ENCODE data around the gene KRT2.
A peak's percentile ranks its signal among the peaks of the same experiment; 100 is the strongest.

Gene KRT2

GRCh38 chr12:52666471-52666870, 14.5 kb upstream of the KRT2 start:
- no peak for DNase-seq (ENCODE audit: low read depth in 2 of 2)

- no peak for DNase-seq (ENCODE audit: low read depth in 2 of 2)
These were observed 11.4 kb upstream of the KRT2 start for GRCh38 chr12:52663420-52663819.

GRCh38 chr12:52662918-52663229, 10.9 kb upstream of the KRT2 start:
- DNase-seq (ENCODE audit: low read depth in 2 of 2) = no peak

GRCh38 chr12:52662093-52662917, 10.3 kb upstream of the KRT2 start:
- DNase-seq (ENCODE audit: low read depth in 2 of 2) = no peak

GRCh38 chr12:52661668-52662067, 9.7 kb upstream of the KRT2 start:
- no peak for DNase-seq (ENCODE audit: low read depth in 2 of 2)

GRCh38 chr12:52660934-52661499, 9.0 kb upstream of the KRT2 start:
- no peak for DNase-seq (ENCODE audit: low read depth in 2 of 2)

- no peak for DNase-seq (ENCODE audit: low read depth in 2 of 2)
These were observed 7.9 kb upstream of the KRT2 start for GRCh38 chr12:52659951-52660350.

- DNase-seq (ENCODE audit: low read depth in 2 of 2) = no peak
These were observed 7.4 kb upstream of the KRT2 start for GRCh38 chr12:52659395-52659794.

- DNase-seq (ENCODE audit: low read depth in 2 of 2) = no peak
These were observed 6.2 kb upstream of the KRT2 start for GRCh38 chr12:52658196-52658595.

GRCh38 chr12:52657250-52657902, 5.4 kb upstream of the KRT2 start:
- no peak for DNase-seq (ENCODE audit: low read depth in 2 of 2)

- no peak for DNase-seq (ENCODE audit: low read depth in 2 of 2)
These were observed 4.6 kb upstream of the KRT2 start for GRCh38 chr12:52656616-52657015.

GRCh38 chr12:52655720-52656124, 3.7 kb upstream of the KRT2 start:
- no peak for DNase-seq (ENCODE audit: low read depth in 2 of 2)

GRCh38 chr12:52655251-52655650, 3.2 kb upstream of the KRT2 start:
- DNase-seq (ENCODE audit: low read depth in 2 of 2) = no peak

- DNase-seq (ENCODE audit: low read depth in 2 of 2) = no peak
These were observed 1.4 kb downstream of the KRT2 start for GRCh38 chr12:52650520-52651081.

GRCh38 chr12:52649066-52649465, 2.9 kb downstream of the KRT2 start:
- DNase-seq (ENCODE audit: low read depth in 2 of 2) = no peak

GRCh38 chr12:52648012-52648550, 3.9 kb downstream of the KRT2 start:
- DNase-seq (ENCODE audit: low read depth in 2 of 2) = no peak

- DNase-seq (ENCODE audit: low read depth in 2 of 2) = no peak
These were observed 4.4 kb downstream of the KRT2 start for GRCh38 chr12:52647601-52648000.

GRCh38 chr12:52646613-52647012, 5.4 kb downstream of the KRT2 start:
- no peak for DNase-seq (ENCODE audit: low read depth in 2 of 2)

- DNase-seq (ENCODE audit: low read depth in 2 of 2) = no peak
These were observed 6.0 kb downstream of the KRT2 start for GRCh38 chr12:52645982-52646381.

- DNase-seq (ENCODE audit: low read depth in 2 of 2) = peak in 1 of 2 donors; percentile 17
These were observed 6.8 kb downstream of the KRT2 start for GRCh38 chr12:52645120-52645761.

- DNase-seq (ENCODE audit: low read depth in 2 of 2) = no peak
These were observed 8.0 kb downstream of the KRT2 start for GRCh38 chr12:52644078-52644415.
